Measurements from ENCODE around the gene RASA3. TPM values are rescaled to one million over a fixed set of nuclear protein-coding genes. Genes with fewer than 3 reads are reported as not detected.
"Not testable (repeated sequence)": the region's sequence is repeated elsewhere in the genome, so short reads cannot be mapped to it uniquely, and the experiment has no call there.

The RASA3 gene
- total RNA-seq, 1 experiment from 2014 or later, result 0.26 TPM

GRCh38 chr13:114022876-114023275 is 109.5 kb downstream of the RASA3 start:
- CTCF ChIA-PET, result no interaction called here
- no peak overlapping the region for H3K4me3 Mint-ChIP-seq (ENCODE audit: low read depth, unreplicated experiment)
- H3K9me3 Mint-ChIP-seq (ENCODE audit: low read depth, unreplicated experiment), result no peaks in the 10 kb centered on the region
- no TSS peak for BruUV-seq (replicated peaks)
- no peaks in the 10 kb centered on the region for H3K27me3 Mint-ChIP-seq (ENCODE audit: unreplicated experiment)
- intact Hi-C loops (cut with micrococcal nuclease; ENCODE audit: unreplicated experiment), result no loop called here
- H3K4me1 Mint-ChIP-seq (ENCODE audit: low read depth, unreplicated experiment), result no peaks in the 10 kb centered on the region
- DNase-seq, result no peak
- H3K27ac Mint-ChIP-seq (ENCODE audit: unreplicated experiment), result no peak overlapping the region
- no peak for TF ChIP-seq CTCF (IDR thresholded peaks at IDR 0.05; ENCODE audit: unreplicated experiment)
- no peaks in the 10 kb centered on the region for H3K36me3 Mint-ChIP-seq (ENCODE audit: insufficient read depth, unreplicated experiment)

GRCh38 chr13:114022309-114022669 is 110.1 kb downstream of the RASA3 start:
- Mint-ChIP-seq H3K9me3 (ENCODE audit: low read depth, unreplicated experiment) (no peaks in the 10 kb centered on the region), H3K27ac (ENCODE audit: unreplicated experiment) (no peak overlapping the region), H3K36me3 (ENCODE audit: insufficient read depth, unreplicated experiment) (no peaks in the 10 kb centered on the region), H3K27me3 (ENCODE audit: unreplicated experiment) (no peaks in the 10 kb centered on the region), H3K4me3 (ENCODE audit: low read depth, unreplicated experiment) (no peak overlapping the region), H3K4me1 (ENCODE audit: low read depth, unreplicated experiment) (no peaks in the 10 kb centered on the region)
- CTCF ChIA-PET, result no interaction called here
- BruUV-seq (replicated peaks), result no TSS peak
- intact Hi-C loops (cut with micrococcal nuclease; ENCODE audit: unreplicated experiment), result no loop called here
- TF ChIP-seq CTCF (IDR thresholded peaks at IDR 0.05; ENCODE audit: unreplicated experiment), result no peak
- no peak for DNase-seq

GRCh38 chr13:114021464-114022308 is 110.7 kb downstream of the RASA3 start:
- intact Hi-C loops (cut with micrococcal nuclease; ENCODE audit: unreplicated experiment), result no loop called here
- Mint-ChIP-seq H3K36me3 (ENCODE audit: insufficient read depth, unreplicated experiment) (no peaks in the 10 kb centered on the region), H3K4me3 (ENCODE audit: low read depth, unreplicated experiment) (no peak overlapping the region), H3K27me3 (ENCODE audit: unreplicated experiment) (no peaks in the 10 kb centered on the region), H3K27ac (ENCODE audit: unreplicated experiment) (no peak overlapping the region), H3K4me1 (ENCODE audit: low read depth, unreplicated experiment) (no peaks in the 10 kb centered on the region), H3K9me3 (ENCODE audit: low read depth, unreplicated experiment) (no peaks in the 10 kb centered on the region)
- DNase-seq, result no peak
- TF ChIP-seq CTCF (IDR thresholded peaks at IDR 0.05; ENCODE audit: unreplicated experiment), result no peak
- no TSS peak for BruUV-seq (replicated peaks)
- CTCF ChIA-PET, result no interaction called here

- Mint-ChIP-seq H3K27me3 (ENCODE audit: unreplicated experiment) (no peaks in the 10 kb centered on the region), H3K9me3 (ENCODE audit: low read depth, unreplicated experiment) (no peaks in the 10 kb centered on the region), H3K4me1 (ENCODE audit: low read depth, unreplicated experiment) (no peaks in the 10 kb centered on the region), H3K36me3 (ENCODE audit: insufficient read depth, unreplicated experiment) (no peaks in the 10 kb centered on the region), H3K4me3 (ENCODE audit: low read depth, unreplicated experiment) (no peak overlapping the region), H3K27ac (ENCODE audit: unreplicated experiment) (no peak overlapping the region)
- TF ChIP-seq CTCF (IDR thresholded peaks at IDR 0.05; ENCODE audit: unreplicated experiment), result no peak
- no peak for DNase-seq
- BruUV-seq (replicated peaks), result no TSS peak
- CTCF ChIA-PET, result no interaction called here
- intact Hi-C loops (cut with micrococcal nuclease; ENCODE audit: unreplicated experiment), result no loop called here
These were observed 111.5 kb downstream of the RASA3 start for GRCh38 chr13:114020750-114021463.

GRCh38 chr13:114020134-114020533 is 112.3 kb downstream of the RASA3 start:
- BruUV-seq (replicated peaks); H3K4me3 Mint-ChIP-seq (ENCODE audit: low read depth, unreplicated experiment); H3K27me3 Mint-ChIP-seq (ENCODE audit: unreplicated experiment); H3K36me3 Mint-ChIP-seq (ENCODE audit: insufficient read depth, unreplicated experiment); intact Hi-C loops (cut with micrococcal nuclease; ENCODE audit: unreplicated experiment); H3K27ac Mint-ChIP-seq (ENCODE audit: unreplicated experiment); CTCF ChIA-PET; H3K9me3 Mint-ChIP-seq (ENCODE audit: low read depth, unreplicated experiment); DNase-seq; H3K4me1 Mint-ChIP-seq (ENCODE audit: low read depth, unreplicated experiment): not testable (repeated sequence)
